ENCODE results near the gene PAQR3. TPM values are rescaled to one million over a fixed set of nuclear protein-coding genes. Genes with fewer than 3 reads are reported as not detected.
A peak's percentile ranks its signal among the peaks of the same experiment; 100 is the strongest.

The PAQR3 gene
- total RNA-seq (10.8 and 15.5 TPM in 2 replicates), polyA plus RNA-seq (29.4 and 37.6 TPM in 2 replicates), polyA minus RNA-seq (ENCODE audit: low replicate concordance) (19.3 and 39.4 TPM in 2 replicates)
- polyA plus RNA-seq (2012), result 11.9 and 12.6 TPM in 2 replicates

- no peak for TF ChIP-seq EZH2 (IDR thresholded peaks at IDR 0.05; ENCODE audit: low read length, missing control alignments)
- no peak for TF ChIP-seq CTCF (conservative IDR thresholded peaks at IDR 0.05 in 1 of 2, IDR thresholded peaks at IDR 0.05 in 1 of 2; ENCODE audit: low read depth in 1 of 2, low read length in 2 of 2)
- peak within 1 kb of the TSS; percentile 70 for H3K27ac ChIP-seq (ENCODE audit: insufficient read depth, low read length)
- no peaks in the 10 kb centered on the region for H4K20me1 ChIP-seq (ENCODE audit: control insufficient read depth, extremely low read depth, insufficient read depth, low read length)
- peak; percentile 76 to 78 for DNase-seq (ENCODE audit: low read depth in 2 of 2)
- peak within 1 kb of the TSS; percentile 66 to 94 (median 83) for H3K4me3 ChIP-seq (replicated peaks in 1 of 4; ENCODE audit: control extremely low read depth in 1 of 4, insufficient read depth in 1 of 4, low read depth in 3 of 4, low read length in 4 of 4)
- H3K36me3 ChIP-seq (ENCODE audit: control insufficient read depth, insufficient read depth, low read length), result no peaks in the 10 kb centered on the region
- H3K79me2 ChIP-seq (ENCODE audit: control insufficient read depth, insufficient read depth, low read length), result no peaks in the 10 kb centered on the region
- H3K27me3 ChIP-seq (ENCODE audit: control insufficient read depth, insufficient read depth, low read length), result no peaks in the 10 kb centered on the region
- H3K4me1 ChIP-seq (ENCODE audit: control insufficient read depth, extremely low read depth, insufficient read depth, low read length), result no peaks in the 10 kb centered on the region
- H3K9me3 ChIP-seq (ENCODE audit: control insufficient read depth, insufficient read depth, low read depth, low read length), result no peaks in the 10 kb centered on the region
- H3K4me2 ChIP-seq (ENCODE audit: extremely low read depth, insufficient read depth, low read length), result peak within 1 kb of the TSS; percentile 84
- H2AFZ ChIP-seq (ENCODE audit: low read length), result peak within 1 kb of the TSS; percentile 97
- H3K9ac ChIP-seq (ENCODE audit: insufficient read depth, low read length), result peak within 1 kb of the TSS; percentile 81
Measured at GRCh38 chr4:78938868-78939666, at the start of gene PAQR3. TSS of gene PAQR3 (minus strand) at chr4:78939438. CDS start at chr4:78939224, 214 bp downstream.

GRCh38 chr4:78987683-78988082 is 48.4 kb upstream of the PAQR3 start:
- Histone ChIP-seq H2AFZ (ENCODE audit: low read length) (no peak overlapping the region), H4K20me1 (ENCODE audit: control insufficient read depth, extremely low read depth, insufficient read depth, low read length) (no peaks in the 10 kb centered on the region), H3K27ac (ENCODE audit: insufficient read depth, low read length) (no peak overlapping the region), H3K27me3 (ENCODE audit: control insufficient read depth, insufficient read depth, low read length) (no peaks in the 10 kb centered on the region), H3K4me1 (ENCODE audit: control insufficient read depth, extremely low read depth, insufficient read depth, low read length) (no peaks in the 10 kb centered on the region), H3K79me2 (ENCODE audit: control insufficient read depth, insufficient read depth, low read length) (no peaks in the 10 kb centered on the region), H3K4me3 (replicated peaks in 1 of 4; ENCODE audit: control extremely low read depth in 1 of 4, insufficient read depth in 1 of 4, low read depth in 3 of 4, low read length in 4 of 4) (no peak overlapping the region), H3K36me3 (ENCODE audit: control insufficient read depth, insufficient read depth, low read length) (no peaks in the 10 kb centered on the region), H3K9me3 (ENCODE audit: control insufficient read depth, insufficient read depth, low read depth, low read length) (no peaks in the 10 kb centered on the region), H3K9ac (ENCODE audit: insufficient read depth, low read length) (no peak overlapping the region), H3K4me2 (ENCODE audit: extremely low read depth, insufficient read depth, low read length) (no peak overlapping the region)
- no peak for TF ChIP-seq CTCF (conservative IDR thresholded peaks at IDR 0.05 in 1 of 2, IDR thresholded peaks at IDR 0.05 in 1 of 2; ENCODE audit: low read depth in 1 of 2, low read length in 2 of 2)
- DNase-seq (ENCODE audit: low read depth in 2 of 2), result no peak

- Histone ChIP-seq H2AFZ (ENCODE audit: low read length) (no peak overlapping the region), H3K4me2 (ENCODE audit: extremely low read depth, insufficient read depth, low read length) (no peak overlapping the region)
Measured at GRCh38 chr4:78984593-78984992, 45.4 kb upstream of the PAQR3 start.

More at GRCh38 chr4:78984593-78984992, 45.4 kb upstream of the PAQR3 start:
- no peaks in the 10 kb centered on the region for H3K27me3 ChIP-seq (ENCODE audit: control insufficient read depth, insufficient read depth, low read length)
- no peak overlapping the region for H3K9ac ChIP-seq (ENCODE audit: insufficient read depth, low read length)
- no peak for DNase-seq (ENCODE audit: low read depth in 2 of 2)
- no peaks in the 10 kb centered on the region for H3K4me1 ChIP-seq (ENCODE audit: control insufficient read depth, extremely low read depth, insufficient read depth, low read length)
- no peaks in the 10 kb centered on the region for H4K20me1 ChIP-seq (ENCODE audit: control insufficient read depth, extremely low read depth, insufficient read depth, low read length)
- H3K4me3 ChIP-seq (replicated peaks in 1 of 4; ENCODE audit: control extremely low read depth in 1 of 4, insufficient read depth in 1 of 4, low read depth in 3 of 4, low read length in 4 of 4), result no peak overlapping the region
- H3K9me3 ChIP-seq (ENCODE audit: control insufficient read depth, insufficient read depth, low read depth, low read length), result no peaks in the 10 kb centered on the region
- H3K27ac ChIP-seq (ENCODE audit: insufficient read depth, low read length), result no peak overlapping the region
- H3K79me2 ChIP-seq (ENCODE audit: control insufficient read depth, insufficient read depth, low read length), result no peaks in the 10 kb centered on the region
- H3K36me3 ChIP-seq (ENCODE audit: control insufficient read depth, insufficient read depth, low read length), result no peaks in the 10 kb centered on the region
- no peak for TF ChIP-seq EZH2 (IDR thresholded peaks at IDR 0.05; ENCODE audit: low read length, missing control alignments)
- no peak for TF ChIP-seq CTCF (conservative IDR thresholded peaks at IDR 0.05 in 1 of 2, IDR thresholded peaks at IDR 0.05 in 1 of 2; ENCODE audit: low read depth in 1 of 2, low read length in 2 of 2)

All from fibroblast of lung (primary cell).